Activated CD4-positive, alpha-beta T cell treated with anti-CD3 and anti-CD28 coated beads for 1 hour (primary cell): ENCODE results near the gene TMEM239.
"Not testable (repeated sequence)": the region's sequence is repeated elsewhere in the genome, so short reads cannot be mapped to it uniquely, and the experiment has no call there.

Experiments used
- DNase-seq: peaks from one replicate; pipeline ENCODE4 v3.0.0-alpha.2; 2020

The TMEM239 gene

GRCh38 chr20:2816030-2816582, at the start of gene TMEM239:
Gene TMEM239, plus strand, starts transcription at chr20:2816364. Its CDS starts 191 bp downstream, at chr20:2816555.
- no peak for DNase-seq

GRCh38 chr20:2767768-2768631, 48.2 kb upstream of the TMEM239 start:
- no peak for DNase-seq

- DNase-seq: no peak
Observed at GRCh38 chr20:2768632-2769015, 47.5 kb upstream of the TMEM239 start.

- not testable (repeated sequence) for DNase-seq
Observed at GRCh38 chr20:2770091-2770490, 46.1 kb upstream of the TMEM239 start.

GRCh38 chr20:2771631-2772080, 44.5 kb upstream of the TMEM239 start:
- DNase-seq: no peak

GRCh38 chr20:2773812-2774211, 42.4 kb upstream of the TMEM239 start:
- DNase-seq: no peak

- no peak for DNase-seq
Observed at GRCh38 chr20:2775139-2775538, 41.0 kb upstream of the TMEM239 start.

- no peak for DNase-seq
Observed at GRCh38 chr20:2778602-2779321, 37.4 kb upstream of the TMEM239 start.

GRCh38 chr20:2780948-2781347, 35.2 kb upstream of the TMEM239 start:
- no peak for DNase-seq

GRCh38 chr20:2783908-2784566, 32.1 kb upstream of the TMEM239 start:
- no peak for DNase-seq

GRCh38 chr20:2793471-2793870, 22.7 kb upstream of the TMEM239 start:
- no peak for DNase-seq

GRCh38 chr20:2794202-2794748, 21.9 kb upstream of the TMEM239 start:
- DNase-seq: no peak

GRCh38 chr20:2794866-2795447, 21.2 kb upstream of the TMEM239 start:
- no peak for DNase-seq

GRCh38 chr20:2795451-2795850, 20.7 kb upstream of the TMEM239 start:
- DNase-seq: no peak

GRCh38 chr20:2796011-2796660, 20.0 kb upstream of the TMEM239 start:
- DNase-seq: no peak

- no peak for DNase-seq
Observed at GRCh38 chr20:2797136-2797983, 18.8 kb upstream of the TMEM239 start.

- DNase-seq: no peak
Observed at GRCh38 chr20:2798095-2798805, 17.9 kb upstream of the TMEM239 start.

- no peak for DNase-seq
Observed at GRCh38 chr20:2798814-2799213, 17.4 kb upstream of the TMEM239 start.

GRCh38 chr20:2799271-2799670, 16.9 kb upstream of the TMEM239 start:
- DNase-seq: no peak
